Measurements from ENCODE around the gene HRH4. TPM values are rescaled to one million over a fixed set of nuclear protein-coding genes. Genes with fewer than 3 reads are reported as not detected.

The HRH4 gene
- total and polyA plus RNA-seq, 2 of the 13 experiments (the other 11 are each of a cell fraction or from before 2014, with no cell fraction given), result not detected

- TF ChIP-seq, protein P1, sequence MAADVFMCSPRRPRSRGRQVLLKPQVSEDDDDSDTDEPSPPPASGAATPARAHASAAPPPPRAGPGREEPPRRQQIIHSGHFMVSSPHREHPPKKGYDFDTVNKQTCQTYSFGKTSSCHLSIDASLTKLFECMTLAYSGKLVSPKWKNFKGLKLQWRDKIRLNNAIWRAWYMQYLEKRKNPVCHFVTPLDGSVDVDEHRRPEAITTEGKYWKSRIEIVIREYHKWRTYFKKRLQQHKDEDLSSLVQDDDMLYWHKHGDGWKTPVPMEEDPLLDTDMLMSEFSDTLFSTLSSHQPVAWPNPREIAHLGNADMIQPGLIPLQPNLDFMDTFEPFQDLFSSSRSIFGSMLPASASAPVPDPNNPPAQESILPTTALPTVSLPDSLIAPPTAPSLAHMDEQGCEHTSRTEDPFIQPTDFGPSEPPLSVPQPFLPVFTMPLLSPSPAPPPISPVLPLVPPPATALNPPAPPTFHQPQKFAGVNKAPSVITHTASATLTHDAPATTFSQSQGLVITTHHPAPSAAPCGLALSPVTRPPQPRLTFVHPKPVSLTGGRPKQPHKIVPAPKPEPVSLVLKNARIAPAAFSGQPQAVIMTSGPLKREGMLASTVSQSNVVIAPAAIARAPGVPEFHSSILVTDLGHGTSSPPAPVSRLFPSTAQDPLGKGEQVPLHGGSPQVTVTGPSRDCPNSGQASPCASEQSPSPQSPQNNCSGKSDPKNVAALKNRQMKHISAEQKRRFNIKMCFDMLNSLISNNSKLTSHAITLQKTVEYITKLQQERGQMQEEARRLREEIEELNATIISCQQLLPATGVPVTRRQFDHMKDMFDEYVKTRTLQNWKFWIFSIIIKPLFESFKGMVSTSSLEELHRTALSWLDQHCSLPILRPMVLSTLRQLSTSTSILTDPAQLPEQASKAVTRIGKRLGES (CRISPR knock-in tag; IDR thresholded peaks at IDR 0.05; ENCODE audit: borderline replicate concordance), result no peak
- TF ChIP-seq MIER3 (CRISPR knock-in tag; IDR thresholded peaks at IDR 0.05; ENCODE audit: borderline replicate concordance) (no peak), NCOR1 (IDR thresholded peaks at IDR 0.05; ENCODE audit: borderline replicate concordance, low read length) (no peak), EP300 (IDR thresholded peaks at IDR 0.05; ENCODE audit: low read depth in 2 of 2, low read length in 2 of 2) (no peak), EP300 (CRISPR knock-in tag; IDR thresholded peaks at IDR 0.05; ENCODE audit: borderline replicate concordance) (no peak), ZNF274 (CRISPR knock-in tag; IDR thresholded peaks at IDR 0.05) (no peak), CAMTA2 (CRISPR knock-in tag; IDR thresholded peaks at IDR 0.05; ENCODE audit: borderline replicate concordance) (no peak), SAFB2 (CRISPR knock-in tag; IDR thresholded peaks at IDR 0.05; ENCODE audit: borderline replicate concordance, low read depth) (no peak), NFE2L2 (IDR thresholded peaks at IDR 0.05; ENCODE audit: low read length) (no peak), ZNF883 (CRISPR knock-in tag; IDR thresholded peaks at IDR 0.05; ENCODE audit: not compliant biosample characterization) (no peak), ZNF687 (CRISPR knock-in tag; IDR thresholded peaks at IDR 0.05) (peak; percentile 93), ZNF260 (CRISPR knock-in tag; IDR thresholded peaks at IDR 0.05; ENCODE audit: borderline replicate concordance, low read depth) (no peak)
- TF ChIP-seq, protein P2, sequence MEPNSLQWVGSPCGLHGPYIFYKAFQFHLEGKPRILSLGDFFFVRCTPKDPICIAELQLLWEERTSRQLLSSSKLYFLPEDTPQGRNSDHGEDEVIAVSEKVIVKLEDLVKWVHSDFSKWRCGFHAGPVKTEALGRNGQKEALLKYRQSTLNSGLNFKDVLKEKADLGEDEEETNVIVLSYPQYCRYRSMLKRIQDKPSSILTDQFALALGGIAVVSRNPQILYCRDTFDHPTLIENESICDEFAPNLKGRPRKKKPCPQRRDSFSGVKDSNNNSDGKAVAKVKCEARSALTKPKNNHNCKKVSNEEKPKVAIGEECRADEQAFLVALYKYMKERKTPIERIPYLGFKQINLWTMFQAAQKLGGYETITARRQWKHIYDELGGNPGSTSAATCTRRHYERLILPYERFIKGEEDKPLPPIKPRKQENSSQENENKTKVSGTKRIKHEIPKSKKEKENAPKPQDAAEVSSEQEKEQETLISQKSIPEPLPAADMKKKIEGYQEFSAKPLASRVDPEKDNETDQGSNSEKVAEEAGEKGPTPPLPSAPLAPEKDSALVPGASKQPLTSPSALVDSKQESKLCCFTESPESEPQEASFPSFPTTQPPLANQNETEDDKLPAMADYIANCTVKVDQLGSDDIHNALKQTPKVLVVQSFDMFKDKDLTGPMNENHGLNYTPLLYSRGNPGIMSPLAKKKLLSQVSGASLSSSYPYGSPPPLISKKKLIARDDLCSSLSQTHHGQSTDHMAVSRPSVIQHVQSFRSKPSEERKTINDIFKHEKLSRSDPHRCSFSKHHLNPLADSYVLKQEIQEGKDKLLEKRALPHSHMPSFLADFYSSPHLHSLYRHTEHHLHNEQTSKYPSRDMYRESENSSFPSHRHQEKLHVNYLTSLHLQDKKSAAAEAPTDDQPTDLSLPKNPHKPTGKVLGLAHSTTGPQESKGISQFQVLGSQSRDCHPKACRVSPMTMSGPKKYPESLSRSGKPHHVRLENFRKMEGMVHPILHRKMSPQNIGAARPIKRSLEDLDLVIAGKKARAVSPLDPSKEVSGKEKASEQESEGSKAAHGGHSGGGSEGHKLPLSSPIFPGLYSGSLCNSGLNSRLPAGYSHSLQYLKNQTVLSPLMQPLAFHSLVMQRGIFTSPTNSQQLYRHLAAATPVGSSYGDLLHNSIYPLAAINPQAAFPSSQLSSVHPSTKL (CRISPR knock-in tag; IDR thresholded peaks at IDR 0.05), result no peak
- TF ChIP-seq, protein P3, sequence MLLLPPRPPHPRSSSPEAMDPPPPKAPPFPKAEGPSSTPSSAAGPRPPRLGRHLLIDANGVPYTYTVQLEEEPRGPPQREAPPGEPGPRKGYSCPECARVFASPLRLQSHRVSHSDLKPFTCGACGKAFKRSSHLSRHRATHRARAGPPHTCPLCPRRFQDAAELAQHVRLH (CRISPR knock-in tag; IDR thresholded peaks at IDR 0.05; ENCODE audit: borderline replicate concordance, low read depth), result no peak
- TF ChIP-seq, protein P4, sequence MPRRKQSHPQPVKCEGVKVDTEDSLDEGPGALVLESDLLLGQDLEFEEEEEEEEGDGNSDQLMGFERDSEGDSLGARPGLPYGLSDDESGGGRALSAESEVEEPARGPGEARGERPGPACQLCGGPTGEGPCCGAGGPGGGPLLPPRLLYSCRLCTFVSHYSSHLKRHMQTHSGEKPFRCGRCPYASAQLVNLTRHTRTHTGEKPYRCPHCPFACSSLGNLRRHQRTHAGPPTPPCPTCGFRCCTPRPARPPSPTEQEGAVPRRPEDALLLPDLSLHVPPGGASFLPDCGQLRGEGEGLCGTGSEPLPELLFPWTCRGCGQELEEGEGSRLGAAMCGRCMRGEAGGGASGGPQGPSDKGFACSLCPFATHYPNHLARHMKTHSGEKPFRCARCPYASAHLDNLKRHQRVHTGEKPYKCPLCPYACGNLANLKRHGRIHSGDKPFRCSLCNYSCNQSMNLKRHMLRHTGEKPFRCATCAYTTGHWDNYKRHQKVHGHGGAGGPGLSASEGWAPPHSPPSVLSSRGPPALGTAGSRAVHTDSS (CRISPR knock-in tag; conservative IDR thresholded peaks at IDR 0.05), result no peak
Measured at GRCh38 chr18:24426398-24427294, 33.8 kb upstream of the HRH4 start, which contains the start of gene IMPACT (continued).
